Measurements from ENCODE around the gene AMOTL2. TPM values are rescaled to one million over a fixed set of nuclear protein-coding genes. Genes with fewer than 3 reads are reported as not detected.

Gene AMOTL2
- total RNA-seq, 1 experiment from 2014 or later = 76.9 TPM

- H3K36me3 Mint-ChIP-seq = peaks cover under 1% of the 10 kb centered on the region; the same call in 1 of the 2 replicates
- no peak for DNase-seq (ENCODE audit: low spot score)
Measured at GRCh38 chr3:134409041-134409440, 34.8 kb upstream of the AMOTL2 start.

More at GRCh38 chr3:134409041-134409440, 34.8 kb upstream of the AMOTL2 start:
- Mint-ChIP-seq H3K4me1 (peaks cover 55% of the 10 kb centered on the region), H3K9me3 (no peaks in the 10 kb centered on the region), H3K4me3 (no peak overlapping the region), H3K27me3 (ENCODE audit: low read depth) (peaks cover 39% of the 10 kb centered on the region), H3K27ac (no peak overlapping the region)
- ChIA-PET POLR2A (no interaction called here), CTCF (interaction anchor here (0.6 kb wide), 1 partner anchor 65 kb away, joined by 3 read pairs; no protein-coding TSS in a partner anchor)
- no peak for ATAC-seq
- no peak for TF ChIP-seq JUN (CRISPR knock-in tag; IDR thresholded peaks at IDR 0.05)
- no peak for TF ChIP-seq ZNF121 (CRISPR knock-in tag; IDR thresholded peaks at IDR 0.05)
- no peak for TF ChIP-seq ARID4B (CRISPR knock-in tag; IDR thresholded peaks at IDR 0.05; ENCODE audit: borderline replicate concordance)
- no peak for TF ChIP-seq ZNF317 (CRISPR knock-in tag; IDR thresholded peaks at IDR 0.05; ENCODE audit: borderline replicate concordance, low read depth)
- TF ChIP-seq TEAD4 (CRISPR knock-in tag; IDR thresholded peaks at IDR 0.05) = no peak
- TF ChIP-seq ERG (CRISPR knock-in tag; IDR thresholded peaks at IDR 0.05) = no peak
- no peak for TF ChIP-seq MXD4 (CRISPR knock-in tag; IDR thresholded peaks at IDR 0.05; ENCODE audit: borderline replicate concordance)
- no peak for TF ChIP-seq ZSCAN18 (CRISPR knock-in tag; IDR thresholded peaks at IDR 0.05)
- no peak for TF ChIP-seq ATF2 (CRISPR knock-in tag; IDR thresholded peaks at IDR 0.05; ENCODE audit: borderline replicate concordance, low read depth)
- no peak for TF ChIP-seq GRHL2 (CRISPR knock-in tag; IDR thresholded peaks at IDR 0.05; ENCODE audit: insufficient replicate concordance, severe bottlenecking)
- TF ChIP-seq NFE2L1 (CRISPR knock-in tag; IDR thresholded peaks at IDR 0.05) = no peak
- no peak for TF ChIP-seq FOXP4 (CRISPR knock-in tag; IDR thresholded peaks at IDR 0.05)
- TF ChIP-seq ZBTB43 (CRISPR knock-in tag; IDR thresholded peaks at IDR 0.05) = no peak
- no peak for TF ChIP-seq IRF1 (CRISPR knock-in tag; IDR thresholded peaks at IDR 0.05)
- TF ChIP-seq PREB (CRISPR knock-in tag; IDR thresholded peaks at IDR 0.05; ENCODE audit: borderline replicate concordance) = no peak
- TF ChIP-seq IRF2 (CRISPR knock-in tag; IDR thresholded peaks at IDR 0.05; ENCODE audit: borderline replicate concordance, low read depth) = no peak
- TF ChIP-seq AFF4 (CRISPR knock-in tag; IDR thresholded peaks at IDR 0.05; ENCODE audit: borderline replicate concordance) = no peak
- no peak for TF ChIP-seq ZNF671 (CRISPR knock-in tag; IDR thresholded peaks at IDR 0.05)
- TF ChIP-seq HMGA2 (CRISPR knock-in tag; IDR thresholded peaks at IDR 0.05) = no peak

Data from WTC11 (cell line).